ENCODE measurements around the gene KNDC1.

KNDC1 gene

GRCh38 chr10:133191651-133192050 is 31.6 kb downstream of the KNDC1 start:
- ChIA-PET POLR2A (no interaction called here), CTCF (no interaction called here)
- TF ChIP-seq ELF4 (IDR thresholded peaks at IDR 0.05) (no peak), L3MBTL2 (conservative IDR thresholded peaks at IDR 0.05) (no peak), CTBP1 (IDR thresholded peaks at IDR 0.05; ENCODE audit: borderline replicate concordance) (no peak), NFRKB (IDR thresholded peaks at IDR 0.05) (no peak), BHLHE40 (IDR thresholded peaks at IDR 0.05; ENCODE audit: borderline replicate concordance) (no peak), SUZ12 (IDR thresholded peaks at IDR 0.05) (no peak), LEF1 (IDR thresholded peaks at IDR 0.05; ENCODE audit: borderline replicate concordance) (no peak), SP1 (IDR thresholded peaks at IDR 0.05) (no peak), ZNF384 (IDR thresholded peaks at IDR 0.05) (no peak), TARDBP (IDR thresholded peaks at IDR 0.05) (no peak), ARNT (IDR thresholded peaks at IDR 0.05) (no peak), HDGF (IDR thresholded peaks at IDR 0.05; ENCODE audit: borderline replicate concordance) (no peak), FOXK2 (IDR thresholded peaks at IDR 0.05) (no peak), FOXM1 (IDR thresholded peaks at IDR 0.05; ENCODE audit: borderline replicate concordance) (no peak), FOXA1 (IDR thresholded peaks at IDR 0.05) (no peak)
- TF ChIP-seq, protein P1, sequence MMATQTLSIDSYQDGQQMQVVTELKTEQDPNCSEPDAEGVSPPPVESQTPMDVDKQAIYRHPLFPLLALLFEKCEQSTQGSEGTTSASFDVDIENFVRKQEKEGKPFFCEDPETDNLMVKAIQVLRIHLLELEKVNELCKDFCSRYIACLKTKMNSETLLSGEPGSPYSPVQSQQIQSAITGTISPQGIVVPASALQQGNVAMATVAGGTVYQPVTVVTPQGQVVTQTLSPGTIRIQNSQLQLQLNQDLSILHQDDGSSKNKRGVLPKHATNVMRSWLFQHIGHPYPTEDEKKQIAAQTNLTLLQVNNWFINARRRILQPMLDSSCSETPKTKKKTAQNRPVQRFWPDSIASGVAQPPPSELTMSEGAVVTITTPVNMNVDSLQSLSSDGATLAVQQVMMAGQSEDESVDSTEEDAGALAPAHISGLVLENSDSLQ (IDR thresholded peaks at IDR 0.05): no peak
- no peak for DNase-seq (ENCODE audit: extremely low spot score)

DNA sequence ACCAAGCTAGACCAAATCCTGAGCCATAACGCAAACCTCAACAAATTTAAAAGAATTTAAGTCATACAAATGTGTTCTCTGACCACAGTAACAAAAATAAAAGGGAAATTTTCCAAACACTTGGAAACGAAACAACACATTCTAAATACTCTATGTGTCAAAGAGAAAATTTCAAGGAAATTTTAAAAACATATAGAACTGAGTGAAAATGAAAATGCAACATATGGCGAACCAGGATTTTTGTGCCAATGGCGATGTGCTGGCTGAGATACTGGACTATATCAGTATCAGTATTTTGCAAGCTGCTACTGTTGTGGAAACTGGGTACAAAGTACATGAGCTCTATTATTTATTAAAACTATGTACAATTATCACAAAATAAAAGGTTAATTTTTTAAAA is 34.1 kb downstream of the KNDC1 start:
- CTCF ChIA-PET: no interaction called here
- POLR2A ChIA-PET: no interaction called here
- no peak for TF ChIP-seq SP1 (IDR thresholded peaks at IDR 0.05)
- TF ChIP-seq CTBP1 (IDR thresholded peaks at IDR 0.05; ENCODE audit: borderline replicate concordance): no peak
- no peak for TF ChIP-seq ELF4 (IDR thresholded peaks at IDR 0.05)
- TF ChIP-seq FOXM1 (IDR thresholded peaks at IDR 0.05; ENCODE audit: borderline replicate concordance): no peak
- TF ChIP-seq TARDBP (IDR thresholded peaks at IDR 0.05): no peak
- TF ChIP-seq BHLHE40 (IDR thresholded peaks at IDR 0.05; ENCODE audit: borderline replicate concordance): no peak
- TF ChIP-seq FOXA1 (IDR thresholded peaks at IDR 0.05): no peak
- no peak for TF ChIP-seq LEF1 (IDR thresholded peaks at IDR 0.05; ENCODE audit: borderline replicate concordance)
- no peak for TF ChIP-seq L3MBTL2 (conservative IDR thresholded peaks at IDR 0.05)
- TF ChIP-seq, protein P1 (IDR thresholded peaks at IDR 0.05): no peak
- no peak for TF ChIP-seq FOXK2 (IDR thresholded peaks at IDR 0.05)
- no peak for TF ChIP-seq ZNF384 (IDR thresholded peaks at IDR 0.05)
- TF ChIP-seq NFRKB (IDR thresholded peaks at IDR 0.05): no peak
- no peak for TF ChIP-seq HDGF (IDR thresholded peaks at IDR 0.05; ENCODE audit: borderline replicate concordance)
- DNase-seq (ENCODE audit: extremely low spot score): no peak

GRCh38 chr10:133195096-133195495 is 35.1 kb downstream of the KNDC1 start:
- ChIA-PET POLR2A (no interaction called here), CTCF (no interaction called here)
- TF ChIP-seq ELF4 (IDR thresholded peaks at IDR 0.05) (no peak), FOXA1 (IDR thresholded peaks at IDR 0.05) (no peak), HDGF (IDR thresholded peaks at IDR 0.05; ENCODE audit: borderline replicate concordance) (no peak), BHLHE40 (IDR thresholded peaks at IDR 0.05; ENCODE audit: borderline replicate concordance) (no peak), ARNT (IDR thresholded peaks at IDR 0.05) (no peak), FOXK2 (IDR thresholded peaks at IDR 0.05) (no peak), TARDBP (IDR thresholded peaks at IDR 0.05) (no peak), ZNF384 (IDR thresholded peaks at IDR 0.05) (no peak), LEF1 (IDR thresholded peaks at IDR 0.05; ENCODE audit: borderline replicate concordance) (no peak), CTBP1 (IDR thresholded peaks at IDR 0.05; ENCODE audit: borderline replicate concordance) (no peak), SP1 (IDR thresholded peaks at IDR 0.05) (no peak), SUZ12 (IDR thresholded peaks at IDR 0.05) (no peak), FOXM1 (IDR thresholded peaks at IDR 0.05; ENCODE audit: borderline replicate concordance) (no peak), NFRKB (IDR thresholded peaks at IDR 0.05) (no peak)
- TF ChIP-seq, protein P1 (IDR thresholded peaks at IDR 0.05): no peak
- DNase-seq (ENCODE audit: extremely low spot score): no peak

GRCh38 chr10:133195611-133196010 is 35.6 kb downstream of the KNDC1 start:
- POLR2A ChIA-PET: no interaction called here
- CTCF ChIA-PET: no interaction called here
- DNase-seq (ENCODE audit: extremely low spot score): no peak
- no peak for TF ChIP-seq FOXM1 (IDR thresholded peaks at IDR 0.05; ENCODE audit: borderline replicate concordance)
- no peak for TF ChIP-seq TARDBP (IDR thresholded peaks at IDR 0.05)
- TF ChIP-seq FOXK2 (IDR thresholded peaks at IDR 0.05): no peak
- TF ChIP-seq ZNF384 (IDR thresholded peaks at IDR 0.05): no peak
- no peak for TF ChIP-seq ARNT (IDR thresholded peaks at IDR 0.05)
- TF ChIP-seq L3MBTL2 (conservative IDR thresholded peaks at IDR 0.05): no peak
- no peak for TF ChIP-seq FOXA1 (IDR thresholded peaks at IDR 0.05)
- no peak for TF ChIP-seq ELF4 (IDR thresholded peaks at IDR 0.05)
- no peak for TF ChIP-seq BHLHE40 (IDR thresholded peaks at IDR 0.05; ENCODE audit: borderline replicate concordance)
- TF ChIP-seq SUZ12 (IDR thresholded peaks at IDR 0.05): no peak
- TF ChIP-seq HDGF (IDR thresholded peaks at IDR 0.05; ENCODE audit: borderline replicate concordance): no peak
- TF ChIP-seq LEF1 (IDR thresholded peaks at IDR 0.05; ENCODE audit: borderline replicate concordance): no peak
- no peak for TF ChIP-seq CTBP1 (IDR thresholded peaks at IDR 0.05; ENCODE audit: borderline replicate concordance)
- no peak for TF ChIP-seq SP1 (IDR thresholded peaks at IDR 0.05)
- no peak for TF ChIP-seq NFRKB (IDR thresholded peaks at IDR 0.05)
- TF ChIP-seq, protein P1 (IDR thresholded peaks at IDR 0.05): no peak

DNA sequence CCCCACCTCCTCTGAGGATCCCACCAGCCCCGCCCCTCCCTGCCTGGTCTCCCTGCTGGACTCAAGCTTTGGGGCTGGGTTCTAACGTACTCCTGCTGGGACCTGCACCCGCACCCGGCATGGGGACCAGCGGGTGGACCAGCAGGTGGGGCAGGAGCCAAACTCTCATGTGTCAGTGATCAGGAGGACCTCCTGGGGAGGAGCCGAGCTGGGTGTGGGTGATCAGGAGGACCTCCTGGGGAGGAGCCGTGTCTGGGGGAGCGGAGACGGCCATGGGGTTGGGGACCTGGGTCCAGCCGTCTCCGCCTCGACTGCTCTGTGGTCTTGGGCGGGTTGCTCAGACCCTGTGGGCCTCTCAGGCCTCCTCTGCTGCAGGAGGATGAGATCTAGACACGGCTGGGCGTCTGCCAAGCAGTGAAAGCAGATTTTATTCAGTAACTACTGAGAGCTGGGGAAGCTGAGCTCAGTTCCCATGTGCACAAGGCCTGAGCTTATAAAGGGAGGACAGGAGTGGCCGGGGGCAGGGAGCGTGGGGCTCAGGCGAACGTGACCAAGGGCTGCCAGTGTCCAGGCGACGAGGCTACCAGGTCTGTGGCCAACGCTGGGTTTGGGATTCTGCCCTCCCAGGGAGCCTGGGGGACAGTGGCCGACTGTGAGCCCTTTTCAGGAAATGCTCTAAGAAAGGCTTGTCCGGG is 36.3 kb downstream of the KNDC1 start:
- DNase-seq (ENCODE audit: extremely low spot score): no peak
- CTCF ChIA-PET: no interaction called here
- TF ChIP-seq BHLHE40 (IDR thresholded peaks at IDR 0.05; ENCODE audit: borderline replicate concordance) (no peak), FOXA1 (IDR thresholded peaks at IDR 0.05) (no peak), TARDBP (IDR thresholded peaks at IDR 0.05) (no peak), HDGF (IDR thresholded peaks at IDR 0.05; ENCODE audit: borderline replicate concordance) (no peak), CTBP1 (IDR thresholded peaks at IDR 0.05; ENCODE audit: borderline replicate concordance) (no peak)
- POLR2A ChIA-PET: no interaction called here

Measured in HEK293T (cell line).